ENCODE results near the gene MPHOSPH9.

GRCh38 chr12:123143736-123144461 lies 89.0 kb downstream of the MPHOSPH9 start:
- TF ChIP-seq YY1 (IDR thresholded peaks at IDR 0.05; ENCODE audit: insufficient read depth, insufficient read length) (no peak), ZNF274 (IDR thresholded peaks at IDR 0.05; ENCODE audit: low read depth, low read length) (no peak), SUZ12 (IDR thresholded peaks at IDR 0.05; ENCODE audit: extremely low read depth, insufficient read depth, insufficient read length) (no peak)
